Mesodermal cell (in vitro differentiated cells): Measurements from ENCODE around the gene ARMC9.
"Not testable (repeated sequence)": the region's sequence is repeated elsewhere in the genome, so short reads cannot be mapped to it uniquely, and the experiment has no call there.

Source experiments
- H3K27ac ChIP-seq: 2 replicates; pipeline ENCODE4 v1.7.0; 2013; ENCODE audit warnings: mild to moderate bottlenecking, low read depth, low read length, moderate library complexity; ENCODE audit not compliant: severe bottlenecking
- H3K36me3 ChIP-seq: 2 replicates; pipeline ENCODE4 v1.7.1; 2013; ENCODE audit warnings: mild to moderate bottlenecking, low read length, moderate library complexity; ENCODE audit not compliant: control insufficient read depth, insufficient read depth
- H3K4me1 ChIP-seq: one replicate; pipeline ENCODE4 v1.7.1; 2013; ENCODE audit warnings: mild to moderate bottlenecking, low read length; ENCODE audit not compliant: insufficient read depth, control insufficient read depth, poor library complexity, severe bottlenecking
- H3K4me3 ChIP-seq: 2 replicates; pipeline ENCODE4 v1.7.0; 2013; ENCODE audit warnings: low read length, control low read depth, mild to moderate bottlenecking; ENCODE audit not compliant: insufficient read depth, poor library complexity, severe bottlenecking; ENCODE audit errors: extremely low read depth
- H3K9me3 ChIP-seq: 2 replicates; pipeline ENCODE4 v1.7.1; 2013; ENCODE audit warnings: mild to moderate bottlenecking, low read length, moderate library complexity; ENCODE audit not compliant: control insufficient read depth
- WGBS, 2 experiments: methylation state at CpG; one replicate each; pipeline ENCODE4 v1.1.5; 2013; ENCODE audit warnings: missing lambda C conversion rate in 2 of 2; ENCODE audit not compliant: insufficient coverage in 2 of 2; 5-methylcytosine and 5-hydroxymethylcytosine counted together

Gene ARMC9

DNA sequence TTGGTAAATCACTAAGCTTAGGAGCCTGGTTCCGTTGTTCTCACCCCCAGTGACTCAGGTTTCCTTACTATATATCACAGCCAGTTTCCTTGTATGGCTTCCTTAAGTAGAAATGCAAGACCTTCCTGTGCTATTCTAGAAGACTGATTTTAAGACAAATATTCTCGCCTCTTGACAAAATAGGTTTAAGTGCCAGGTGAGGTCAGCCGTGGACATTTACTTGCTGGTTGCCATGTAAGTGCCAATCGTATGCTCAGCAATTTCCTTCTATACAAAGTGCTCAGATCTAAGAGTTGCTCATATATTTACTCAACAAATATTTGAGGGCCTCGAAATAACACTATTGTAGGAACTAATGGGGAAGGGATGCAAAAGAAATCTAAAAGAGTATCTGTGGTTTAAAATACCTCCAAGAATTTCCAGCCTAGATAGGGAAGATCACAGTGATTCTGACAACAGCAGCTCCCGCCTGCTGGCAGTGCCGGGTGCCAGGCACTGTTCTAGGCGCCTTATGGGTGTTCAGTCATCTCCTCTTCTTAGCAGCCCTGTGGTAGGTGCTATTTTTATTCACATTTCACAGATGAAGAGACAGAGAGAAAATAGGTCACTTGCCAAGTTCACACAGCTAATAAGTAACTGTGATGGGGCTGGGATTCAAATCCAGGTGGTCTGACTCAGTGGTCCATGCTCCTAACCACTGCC is 101.7 kb downstream of the ARMC9 start:
- 90 to 98% methylated on average over 6 of the region's 8 CpGs for WGBS, 2 experiments
- H3K36me3 ChIP-seq: peaks cover 3% of the 10 kb centered on the region
- H3K4me3 ChIP-seq: no peak overlapping the region
- H3K9me3 ChIP-seq: no peaks in the 10 kb centered on the region
- H3K27ac ChIP-seq: no peak overlapping the region
- H3K4me1 ChIP-seq: no peaks in the 10 kb centered on the region

GRCh38 chr2:231300722-231301076 is 102.3 kb downstream of the ARMC9 start:
- no peak overlapping the region for H3K4me3 ChIP-seq

GRCh38 chr2:231304259-231304658 is 105.8 kb downstream of the ARMC9 start:
- 98 to 99% methylated on average over 5 of the region's 6 CpGs for WGBS, 2 experiments
- H3K36me3 ChIP-seq, H3K9me3 ChIP-seq, H3K27ac ChIP-seq, H3K4me3 ChIP-seq, H3K4me1 ChIP-seq: not testable (repeated sequence)

More at GRCh38 chr2:231300722-231301076, 102.3 kb downstream of the ARMC9 start:
- Histone ChIP-seq H3K36me3 (peaks cover 3% of the 10 kb centered on the region), H3K4me1 (no peaks in the 10 kb centered on the region), H3K9me3 (no peaks in the 10 kb centered on the region), H3K27ac (no peak overlapping the region)
- WGBS, 2 experiments: 100% methylated on average over 1 of the region's 3 CpGs

GRCh38 chr2:231305221-231305620 is 106.8 kb downstream of the ARMC9 start:
- Histone ChIP-seq H3K36me3 (peaks cover 3% of the 10 kb centered on the region), H3K4me1 (peaks cover 3% of the 10 kb centered on the region), H3K9me3 (no peaks in the 10 kb centered on the region), H3K4me3 (no peak overlapping the region), H3K27ac (no peak overlapping the region)
- WGBS, 2 experiments: 73 to 92% methylated on average over 3 of the region's 5 CpGs

DNA sequence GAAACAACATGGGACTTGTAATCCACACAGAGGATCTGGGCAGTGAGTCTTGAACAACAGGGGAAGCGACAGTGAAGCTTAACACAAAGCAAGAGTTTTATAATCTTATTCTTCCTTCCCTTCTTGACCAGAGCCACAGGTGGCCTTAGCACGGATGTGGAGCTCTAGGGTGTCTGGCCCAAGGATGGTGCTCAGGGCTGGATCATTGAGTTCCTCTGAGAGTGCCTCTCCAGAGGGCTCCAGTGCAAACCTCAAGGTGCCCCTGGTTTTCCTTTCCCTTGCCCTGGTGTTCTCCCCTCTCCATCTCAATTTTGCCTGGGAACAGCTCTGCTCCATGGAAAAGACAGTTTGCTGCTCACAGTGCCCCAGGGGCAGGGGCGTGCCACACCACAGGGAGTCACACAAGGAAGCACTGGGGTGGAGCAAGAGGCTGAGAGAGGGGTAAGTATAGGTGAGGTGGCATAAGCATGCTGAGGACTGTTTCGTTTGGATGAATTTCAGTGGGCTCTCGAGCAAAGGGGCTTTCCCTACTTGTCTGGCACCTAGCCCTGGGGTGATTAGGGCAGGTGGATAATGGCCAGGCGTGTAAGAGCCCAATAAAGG is 108.5 kb downstream of the ARMC9 start:
- Histone ChIP-seq H3K27ac (no peak overlapping the region), H3K36me3 (peaks cover 3% of the 10 kb centered on the region), H3K4me1 (peaks cover 3% of the 10 kb centered on the region), H3K9me3 (no peaks in the 10 kb centered on the region), H3K4me3 (no peak overlapping the region)
- 81 to 90% methylated on average over 5 to 6 of the region's 6 CpGs for WGBS, 2 experiments

- H3K4me3 ChIP-seq: no peak overlapping the region
- no peak overlapping the region for H3K27ac ChIP-seq
- peaks cover 3% of the 10 kb centered on the region for H3K36me3 ChIP-seq
- H3K9me3 ChIP-seq: no peaks in the 10 kb centered on the region
- H3K4me1 ChIP-seq: peaks cover 3% of the 10 kb centered on the region
- whole genome bisulfite sequencing, 2 experiments: 95 to 97% methylated on average over 4 of the region's 6 CpGs
These were observed 109.8 kb downstream of the ARMC9 start for GRCh38 chr2:231308219-231308618.

GRCh38 chr2:231308631-231309428 is 110.4 kb downstream of the ARMC9 start:
- peaks cover 3% of the 10 kb centered on the region for H3K4me1 ChIP-seq
- H3K4me3 ChIP-seq: no peak overlapping the region
- peaks cover 5% of the 10 kb centered on the region for H3K36me3 ChIP-seq
- H3K9me3 ChIP-seq: no peaks in the 10 kb centered on the region
- no peak overlapping the region for H3K27ac ChIP-seq
- WGBS, 2 experiments: 93 to 96% methylated on average over 9 to 10 of the region's 16 CpGs

- 83 to 87% methylated on average over 3 to 5 of the region's 5 CpGs for WGBS, 2 experiments
- H3K27ac ChIP-seq: no peak overlapping the region
- peaks cover 2% of the 10 kb centered on the region for H3K36me3 ChIP-seq
- H3K4me3 ChIP-seq: no peak overlapping the region
- H3K4me1 ChIP-seq: peaks cover 3% of the 10 kb centered on the region
- H3K9me3 ChIP-seq: no peaks in the 10 kb centered on the region
These were observed 113.6 kb downstream of the ARMC9 start for GRCh38 chr2:231312066-231312465.

GRCh38 chr2:231315896-231316295 is 117.5 kb downstream of the ARMC9 start:
- H3K27ac ChIP-seq: no peak overlapping the region
- H3K4me3 ChIP-seq: no peak overlapping the region
- peaks cover 8% of the 10 kb centered on the region for H3K36me3 ChIP-seq
- no CpG with 5 or more reads among the region's 3 CpGs for WGBS, 2 experiments
- no peaks in the 10 kb centered on the region for H3K4me1 ChIP-seq
- H3K9me3 ChIP-seq: no peaks in the 10 kb centered on the region

DNA sequence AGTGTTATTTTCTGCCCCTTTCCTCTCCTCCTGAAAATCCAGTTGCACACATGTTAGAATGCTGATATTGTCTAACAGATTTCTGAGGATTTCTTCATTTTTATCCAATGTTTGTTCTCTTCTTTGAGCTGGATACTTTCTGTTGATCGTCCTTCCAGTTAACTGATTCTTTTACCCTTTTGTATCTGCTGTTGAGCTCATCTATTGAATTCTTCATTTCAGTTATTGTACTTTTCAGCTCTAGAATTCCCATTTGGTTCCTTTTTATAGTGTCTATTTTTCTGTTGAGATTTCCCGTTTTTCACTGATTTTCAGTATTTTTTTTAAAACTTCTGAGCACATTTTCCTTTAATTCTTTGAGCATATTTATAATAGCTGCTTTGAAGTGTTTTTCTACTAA is 119.1 kb downstream of the ARMC9 start:
- WGBS, 2 experiments: 100% methylated on average over 1 of the region's 2 CpGs; no CpG with 5 or more reads in 1 of the 2 experiments
- Histone ChIP-seq H3K4me3 (no peak overlapping the region), H3K36me3 (peaks cover 8% of the 10 kb centered on the region), H3K4me1 (no peaks in the 10 kb centered on the region), H3K9me3 (no peaks in the 10 kb centered on the region), H3K27ac (no peak overlapping the region)
